OCI-M2 (cell line): ENCODE measurements around the gene MAML3.

ENCODE experiments used
- DNase-seq: peaks from one replicate; lab custom pipeline; 2025; ENCODE audit not compliant: unreplicated experiment; lab: John Stamatoyannopoulos, UW

MAML3 gene

GRCh38 chr4:140102421-140102820 lies 51.6 kb downstream of the MAML3 start:
- DNase-seq = no peak

- DNase-seq = no peak
These were observed 53.2 kb downstream of the MAML3 start for GRCh38 chr4:140100771-140101170.

GRCh38 chr4:140099983-140100382 lies 54.0 kb downstream of the MAML3 start:
- no peak for DNase-seq

GRCh38 chr4:140098455-140099160 lies 55.4 kb downstream of the MAML3 start:
- no peak for DNase-seq

GRCh38 chr4:140097572-140097971 lies 56.4 kb downstream of the MAML3 start:
- DNase-seq = no peak

GRCh38 chr4:140096921-140097320 lies 57.1 kb downstream of the MAML3 start:
- no peak for DNase-seq

GRCh38 chr4:140096483-140096861 lies 57.5 kb downstream of the MAML3 start:
- DNase-seq = no peak

- no peak for DNase-seq
These were observed 58.1 kb downstream of the MAML3 start for GRCh38 chr4:140095694-140096482.

- DNase-seq = no peak
These were observed 59.3 kb downstream of the MAML3 start for GRCh38 chr4:140094438-140095420.

GRCh38 chr4:140092094-140092851 lies 61.7 kb downstream of the MAML3 start:
- DNase-seq = no peak

GRCh38 chr4:140091305-140091704 lies 62.7 kb downstream of the MAML3 start:
- DNase-seq = no peak

GRCh38 chr4:140090215-140090731 lies 63.7 kb downstream of the MAML3 start:
- DNase-seq = no peak

GRCh38 chr4:140089216-140089615 lies 64.8 kb downstream of the MAML3 start:
- no peak for DNase-seq

GRCh38 chr4:140088323-140088967 lies 65.5 kb downstream of the MAML3 start:
- DNase-seq = no peak

GRCh38 chr4:140085881-140086280 lies 68.1 kb downstream of the MAML3 start:
- no peak for DNase-seq

GRCh38 chr4:140085062-140085622 lies 68.8 kb downstream of the MAML3 start:
- DNase-seq = no peak

GRCh38 chr4:140084385-140084784 lies 69.6 kb downstream of the MAML3 start:
- no peak for DNase-seq

GRCh38 chr4:140082391-140082755 lies 71.6 kb downstream of the MAML3 start:
- no peak for DNase-seq

- DNase-seq = no peak
These were observed 72.2 kb downstream of the MAML3 start for GRCh38 chr4:140081641-140082390.
